HCT116 (cell line): ENCODE measurements around the gene GPA33.

Source experiments
- ATF3 ChIP-seq: IDR thresholded peaks from 2 replicates; pipeline ENCODE4 v1.6.1; 2012
- CTCF ChIP-seq, 3 experiments: fragments of 200-600 bp in 1 of 3; sonication (generic) in 1 of 3; IDR thresholded peaks in 2 of 3; conservative IDR thresholded peaks in 1 of 3; 2 replicates each; pipeline ENCODE4 v1.5.1; 2012 to 2017; ENCODE audit warnings: low read depth in 2 of 3, low read length in 2 of 3, antibody characterized with exemption in 1 of 3, borderline replicate concordance in 1 of 3, control low read depth in 1 of 3, mild to moderate bottlenecking in 1 of 3, mixed read lengths in 1 of 3, mixed run types in 1 of 3, moderate library complexity in 1 of 3; ENCODE audit not compliant: insufficient read depth in 1 of 3
- EGR1 ChIP-seq: IDR thresholded peaks from 2 replicates; pipeline ENCODE4 v1.6.1; 2012; ENCODE audit warnings: low read depth
- EZH2 ChIP-seq: fragments of 200-600 bp; sonication (generic); IDR thresholded peaks from 2 replicates; pipeline ENCODE4 v1.6.1; 2017; ENCODE audit warnings: antibody characterized with exemption, mixed run types
- JUND ChIP-seq: IDR thresholded peaks from 2 replicates; pipeline ENCODE4 v1.6.1; 2012
- MAX ChIP-seq: IDR thresholded peaks from 2 replicates; pipeline ENCODE4 v1.6.1; 2012
- POLR2A ChIP-seq: IDR thresholded peaks from 2 replicates; pipeline ENCODE4 v1.7.0; 2011; ENCODE audit warnings: borderline replicate concordance; ENCODE audit not compliant: insufficient read depth, insufficient read length; ENCODE audit errors: extremely low read depth
- TCF7L2 ChIP-seq: IDR thresholded peaks from 2 replicates; pipeline ENCODE4 v1.7.0; 2011; ENCODE audit warnings: borderline replicate concordance, inconsistent platforms; ENCODE audit not compliant: insufficient read depth, insufficient read length; ENCODE audit errors: extremely low read depth
- ZFX ChIP-seq: fragments of 450-650 bp; IDR thresholded peaks from 2 replicates; pipeline ENCODE4 v1.6.1; 2017
- ZNF274 ChIP-seq: fragments of 200-500 bp; sonication (Bioruptor generic); IDR thresholded peaks from 2 replicates; pipeline ENCODE4 v1.6.1; 2014; ENCODE audit warnings: mild to moderate bottlenecking, low read depth, low read length, inconsistent platforms

- TF ChIP-seq CTCF (IDR thresholded peaks at IDR 0.05 in 2 of 3, conservative IDR thresholded peaks at IDR 0.05 in 1 of 3; ENCODE audit: borderline replicate concordance in 1 of 3, insufficient read depth in 1 of 3, low read depth in 2 of 3, low read length in 2 of 3) (no peak), ZNF274 (no peak), TCF7L2 (no peak), MAX (no peak), EGR1 (no peak), EZH2 (no peak), ZFX (no peak), ATF3 (no peak), JUND (no peak), POLR2A (no peak)
Observed at GRCh38 chr1:167076136-167076710, 14.0 kb downstream of the GPA33 start.
